IMR-90 (cell line): ENCODE results near the gene ATG4A. TPM values are rescaled to one million over a fixed set of nuclear protein-coding genes. Genes with fewer than 3 reads are reported as not detected.

Experiments used
- ATAC-seq: fragments of 200-7000 bp; cut with Tn5 transposase; 2 replicates; pipeline ENCODE4 v1.9.1; 2020; ENCODE audit warnings: low read depth, mild to moderate bottlenecking, moderate library complexity
- BruUV-seq: library from RNA; stranded (reverse); fragments of 400-500 nt; replicated peaks from 2 replicates; lab custom pipeline; 2021; lab: Mats Ljungman, UMichigan
- CTCF ChIA-PET: fragments of 300-600 bp; formaldehyde crosslinking; extraction: SDS; loops from one replicate; lab custom pipeline; 2021; ENCODE audit warnings: antibody characterized with exemption; lab: Yijun Ruan, JAX
- POLR2A ChIA-PET: fragments of 300-600 bp; sonication (Branson Sonifier 250); formaldehyde crosslinking; loops from one replicate; lab custom pipeline; 2022; ENCODE audit warnings: antibody characterized with exemption; ENCODE audit not compliant: unreplicated experiment; lab: Charles Lee
- DNase-seq: peaks from one replicate; pipeline ENCODE4 v3.0.0; 2013
- H2AFZ ChIP-seq: replicated peaks from 2 replicates; pipeline ENCODE3; 2013; ENCODE audit warnings: low read length, mild to moderate bottlenecking; ENCODE audit not compliant: poor library complexity
- H2AK5ac ChIP-seq: 2 replicates; pipeline ENCODE4 v1.6.1; 2013; ENCODE audit warnings: low read depth, low read length, inconsistent platforms
- H2AK9ac ChIP-seq: replicated peaks from 2 replicates; pipeline ENCODE3; 2013; ENCODE audit warnings: mild to moderate bottlenecking, low read depth, low read length, moderate library complexity; ENCODE audit not compliant: poor library complexity
- H2BK120ac ChIP-seq: 2 replicates; pipeline ENCODE4 v1.6.1; 2013; ENCODE audit warnings: low read depth, low read length, inconsistent platforms
- H2BK15ac ChIP-seq: 3 replicates; pipeline ENCODE4 v1.6.1; 2013; ENCODE audit warnings: low read depth, low read length, inconsistent platforms
- H2BK20ac ChIP-seq: 2 replicates; pipeline ENCODE4 v1.6.1; 2013; ENCODE audit warnings: low read depth, mild to moderate bottlenecking, inconsistent platforms, low read length, moderate library complexity
- H2BK5ac ChIP-seq: 2 replicates; pipeline ENCODE4 v1.6.1; 2013; ENCODE audit warnings: mild to moderate bottlenecking, low read depth, low read length, inconsistent platforms; ENCODE audit not compliant: poor library complexity, severe bottlenecking
- H3K14ac ChIP-seq: replicated peaks from 2 replicates; pipeline ENCODE4 v1.6.1; 2013; ENCODE audit warnings: low read depth, low read length, inconsistent platforms
- H3K18ac ChIP-seq: 2 replicates; pipeline ENCODE4 v1.6.1; 2013; ENCODE audit warnings: low read depth, low read length, control low read depth
- H3K23ac ChIP-seq: 2 replicates; pipeline ENCODE4 v1.6.1; 2013; ENCODE audit warnings: low read depth, low read length, inconsistent platforms
- H3K27ac ChIP-seq: 2 replicates; pipeline ENCODE4 v1.5.1; 2013; ENCODE audit warnings: mild to moderate bottlenecking, control low read depth, low read length; ENCODE audit not compliant: insufficient read depth
- H3K27me3 ChIP-seq: 2 replicates; pipeline ENCODE4 v1.6.1; 2013; ENCODE audit warnings: low read length; ENCODE audit not compliant: control insufficient read depth, insufficient read depth
- H3K36me3 ChIP-seq: 2 replicates; pipeline ENCODE4 v1.6.1; 2013; ENCODE audit warnings: low read length, mixed read lengths; ENCODE audit not compliant: control insufficient read depth, insufficient read depth
- H3K4ac ChIP-seq: 2 replicates; pipeline ENCODE4 v1.6.1; 2013; ENCODE audit warnings: low read depth, low read length, inconsistent platforms
- H3K4me1 ChIP-seq: 2 replicates; pipeline ENCODE4 v1.6.1; 2013; ENCODE audit warnings: low read length, mixed read lengths; ENCODE audit not compliant: control insufficient read depth, insufficient read depth
- H3K4me2 ChIP-seq: 2 replicates; pipeline ENCODE4 v1.6.1; 2013; ENCODE audit warnings: low read depth, mild to moderate bottlenecking, control low read depth, low read length, moderate library complexity
- H3K4me3 ChIP-seq: 2 replicates; pipeline ENCODE4 v1.5.1; 2013; ENCODE audit warnings: low read depth, mild to moderate bottlenecking, control low read depth, low read length, moderate library complexity; ENCODE audit not compliant: insufficient read depth
- H3K56ac ChIP-seq: 2 replicates; pipeline ENCODE4 v1.6.1; 2013; ENCODE audit warnings: low read length, inconsistent platforms; ENCODE audit not compliant: insufficient read depth; ENCODE audit errors: extremely low read depth
- H3K79me1 ChIP-seq, 2 experiments: 2 replicates each; pipeline ENCODE4 v1.6.1; 2013; ENCODE audit warnings: low read length in 2 of 2, inconsistent platforms in 1 of 2, low read depth in 1 of 2
- H3K9ac ChIP-seq: 2 replicates; pipeline ENCODE4 v1.6.1; 2013; ENCODE audit warnings: low read depth, low read length, control low read depth
- H3K9me1 ChIP-seq: 2 replicates; pipeline ENCODE4 v1.6.1; 2013; ENCODE audit warnings: low read length, inconsistent platforms; ENCODE audit not compliant: insufficient read depth
- H3K9me3 ChIP-seq: 2 replicates; pipeline ENCODE4 v1.6.1; 2013; ENCODE audit warnings: low read length; ENCODE audit not compliant: control insufficient read depth, insufficient read depth
- H4K20me1 ChIP-seq: 2 replicates; pipeline ENCODE4 v1.6.1; 2013; ENCODE audit warnings: low read length, inconsistent platforms; ENCODE audit not compliant: insufficient read depth
- H4K5ac ChIP-seq: 2 replicates; pipeline ENCODE4 v1.6.1; 2013; ENCODE audit warnings: mild to moderate bottlenecking, low read depth, low read length, control low read depth
- H4K8ac ChIP-seq, 2 experiments: 2 replicates each; pipeline ENCODE4 v1.6.1; 2013; ENCODE audit warnings: low read depth in 2 of 2, low read length in 2 of 2, control low read depth in 1 of 2, inconsistent platforms in 1 of 2
- H4K91ac ChIP-seq: 2 replicates; pipeline ENCODE4 v1.6.1; 2013; ENCODE audit warnings: low read depth, low read length, inconsistent platforms; ENCODE audit not compliant: insufficient read depth
- BHLHE40 ChIP-seq: fragments of 150-350 bp; IDR thresholded peaks from 2 replicates; pipeline ENCODE4 v1.6.1; 2016; ENCODE audit warnings: mild to moderate bottlenecking, low read depth, low read length
- CEBPB ChIP-seq: IDR thresholded peaks from 2 replicates; pipeline ENCODE4 v1.6.1; 2012; ENCODE audit warnings: low read depth, low read length, improper control_type of control experiment
- CHD1 ChIP-seq: IDR thresholded peaks from 2 replicates; pipeline ENCODE4 v1.6.1; 2012; ENCODE audit warnings: low read depth, low read length, improper control_type of control experiment
- FOS ChIP-seq: fragments of 150-350 bp; IDR thresholded peaks from 2 replicates; pipeline ENCODE4 v1.6.1; 2016; ENCODE audit warnings: low read depth, low read length
- MAFK ChIP-seq: IDR thresholded peaks from 2 replicates; pipeline ENCODE4 v1.6.1; 2012; ENCODE audit warnings: low read depth, low read length, improper control_type of control experiment
- MAZ ChIP-seq: IDR thresholded peaks from 2 replicates; pipeline ENCODE4 v1.6.1; 2012; ENCODE audit warnings: low read depth, mild to moderate bottlenecking, low read length, improper control_type of control experiment, moderate library complexity, borderline replicate concordance
- MXI1 ChIP-seq: IDR thresholded peaks from 2 replicates; pipeline ENCODE4 v1.6.1; 2012; ENCODE audit warnings: low read depth, mild to moderate bottlenecking, low read length, moderate library complexity, borderline replicate concordance
- NFE2L2 ChIP-seq: fragments of 150-350 bp; IDR thresholded peaks from 2 replicates; pipeline ENCODE4 v1.6.1; 2016; ENCODE audit warnings: low read depth, mild to moderate bottlenecking, low read length
- POLR2A ChIP-seq: IDR thresholded peaks from 2 replicates; pipeline ENCODE4 v1.6.1; 2012; ENCODE audit warnings: mild to moderate bottlenecking, low read depth, low read length
- RAD21 ChIP-seq: IDR thresholded peaks from 2 replicates; pipeline ENCODE4 v1.6.1; 2012; ENCODE audit warnings: low read length, improper control_type of control experiment
- RCOR1 ChIP-seq: IDR thresholded peaks from 2 replicates; pipeline ENCODE4 v1.6.1; 2012; ENCODE audit warnings: mild to moderate bottlenecking, low read length, improper control_type of control experiment; ENCODE audit not compliant: insufficient replicate concordance
- RFX5 ChIP-seq: IDR thresholded peaks from 2 replicates; pipeline ENCODE4 v1.8.0; 2012; ENCODE audit warnings: low read depth, mild to moderate bottlenecking, low read length, moderate library complexity
- SMC3 ChIP-seq: fragments of 150-350 bp; IDR thresholded peaks from 2 replicates; pipeline ENCODE4 v1.6.1; 2016; ENCODE audit warnings: low read depth, mild to moderate bottlenecking, antibody characterized with exemption, low read length, moderate library complexity
- WGBS, 2 experiments: methylation state at CpG; one replicate each; pipeline versions ENCODE4 v1.1.5 to v1.1.7; 2013; ENCODE audit warnings: missing lambda C conversion rate in 2 of 2; ENCODE audit not compliant: insufficient read length in 1 of 2; ENCODE audit errors: extremely low coverage in 2 of 2; 5-methylcytosine and 5-hydroxymethylcytosine counted together
- dilution Hi-C: fragments of 300-500 bp; cut with HindIII; formaldehyde crosslinking; loops from one replicate; pipeline ENCODE4 v1.14.3; 2018; ENCODE audit warnings: low sequenced_read_pairs; ENCODE audit not compliant: unreplicated experiment
- in situ Hi-C: fragments of 300-500 bp; cut with MboI; formaldehyde crosslinking; loops from 3 replicates; pipeline ENCODE4 v1.14.3; 2019; ENCODE audit warnings: low sequenced_read_pairs, inconsistent platforms, mixed read lengths
- intact Hi-C: fragments of 100-400 bp; cut with micrococcal nuclease; formaldehyde crosslinking; loops from 2 replicates; pipeline ENCODE4 v1.10.0; 2022
- polyA plus RNA-seq, 3 experiments: library from polyadenylated mRNA; depleted of rRNA; stranded (reverse); fragments of >200 nt; gene quantifications; 2 replicates each; pipeline ENCODE4 v1.2.3, GENCODE V29; 2012; ENCODE audit warnings: low replicate concordance in 1 of 3
- total RNA-seq: library from RNA; depleted of rRNA; stranded (reverse); fragments of >200 nt; gene quantifications from 2 replicates; pipeline ENCODE4 v1.2.3, GENCODE V29; 2012
- TF ChIP-seq, protein P1 (sequence below): fragments of 150-350 bp; IDR thresholded peaks from 2 replicates; pipeline ENCODE4 v1.6.1; 2016; ENCODE audit warnings: low read depth, mild to moderate bottlenecking, low read length, moderate library complexity, borderline replicate concordance
- TF ChIP-seq, protein P2 (sequence below): conservative IDR thresholded peaks from 2 replicates; pipeline ENCODE4 v1.5.1; 2012; ENCODE audit warnings: mild to moderate bottlenecking, low read depth, low read length, improper control_type of control experiment
- TF ChIP-seq, protein P3 (sequence below): fragments of 150-350 bp; IDR thresholded peaks from 2 replicates; pipeline ENCODE4 v1.6.1; 2017; ENCODE audit warnings: mild to moderate bottlenecking, antibody characterized with exemption, low read length, low read depth

The ATG4A gene
- total and polyA plus RNA-seq, 2 of the 4 experiments (the other 2 are of a cell fraction) = 8.2 to 14.7 TPM

DNA sequence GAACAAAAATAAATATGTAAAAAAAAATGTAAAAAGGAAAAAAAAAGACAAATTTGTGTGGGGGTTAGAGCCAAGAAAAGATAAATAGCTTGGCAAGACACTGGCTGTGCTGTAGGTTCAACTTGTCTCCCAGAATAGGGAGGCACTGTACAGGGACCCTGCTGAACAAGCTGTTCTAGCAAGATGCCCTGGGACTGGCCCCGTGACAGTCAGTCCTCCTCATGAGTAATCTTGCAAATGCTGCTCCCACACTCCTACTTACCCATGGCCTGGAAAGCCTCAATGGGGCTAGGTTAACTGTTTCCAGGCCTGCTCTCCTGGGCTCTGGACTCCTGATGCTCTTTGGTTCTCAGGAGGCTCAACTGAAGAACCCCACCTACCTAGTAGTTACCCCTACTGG, 106.8 kb downstream of the ATG4A start:
- no peak overlapping the region for H2AFZ ChIP-seq
- H2AK9ac ChIP-seq = no peak overlapping the region
- H4K5ac ChIP-seq = no peak overlapping the region
- WGBS, 2 experiments = 20% methylated on average over 1 of the region's 1 CpG; no CpG with 5 or more reads in 1 of the 2 experiments
- ChIA-PET CTCF (no interaction called here), POLR2A (no interaction called here)
- no peak overlapping the region for H2BK20ac ChIP-seq
- no peak overlapping the region for H3K9ac ChIP-seq
- DNase-seq (no peak), ATAC-seq (no peak)
- no peak overlapping the region for H3K14ac ChIP-seq
- no peak overlapping the region for H3K56ac ChIP-seq
- in situ Hi-C loops (no loop called here), dilution Hi-C loops (no loop called here), intact Hi-C loops (loop anchor here (5.0 kb wide), 1 partner anchor 1279 kb away; no protein-coding TSS in a partner anchor)
- TF ChIP-seq, protein P1, sequence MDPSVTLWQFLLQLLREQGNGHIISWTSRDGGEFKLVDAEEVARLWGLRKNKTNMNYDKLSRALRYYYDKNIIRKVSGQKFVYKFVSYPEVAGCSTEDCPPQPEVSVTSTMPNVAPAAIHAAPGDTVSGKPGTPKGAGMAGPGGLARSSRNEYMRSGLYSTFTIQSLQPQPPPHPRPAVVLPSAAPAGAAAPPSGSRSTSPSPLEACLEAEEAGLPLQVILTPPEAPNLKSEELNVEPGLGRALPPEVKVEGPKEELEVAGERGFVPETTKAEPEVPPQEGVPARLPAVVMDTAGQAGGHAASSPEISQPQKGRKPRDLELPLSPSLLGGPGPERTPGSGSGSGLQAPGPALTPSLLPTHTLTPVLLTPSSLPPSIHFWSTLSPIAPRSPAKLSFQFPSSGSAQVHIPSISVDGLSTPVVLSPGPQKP = no peak
- TF ChIP-seq MXI1 (no peak), CHD1 (no peak), MAZ (no peak), CEBPB (no peak), FOS (no peak), MAFK (no peak), BHLHE40 (no peak), POLR2A (no peak), SMC3 (no peak), RFX5 (no peak), RCOR1 (no peak), NFE2L2 (no peak), RAD21 (no peak)
- TF ChIP-seq, protein P2, sequence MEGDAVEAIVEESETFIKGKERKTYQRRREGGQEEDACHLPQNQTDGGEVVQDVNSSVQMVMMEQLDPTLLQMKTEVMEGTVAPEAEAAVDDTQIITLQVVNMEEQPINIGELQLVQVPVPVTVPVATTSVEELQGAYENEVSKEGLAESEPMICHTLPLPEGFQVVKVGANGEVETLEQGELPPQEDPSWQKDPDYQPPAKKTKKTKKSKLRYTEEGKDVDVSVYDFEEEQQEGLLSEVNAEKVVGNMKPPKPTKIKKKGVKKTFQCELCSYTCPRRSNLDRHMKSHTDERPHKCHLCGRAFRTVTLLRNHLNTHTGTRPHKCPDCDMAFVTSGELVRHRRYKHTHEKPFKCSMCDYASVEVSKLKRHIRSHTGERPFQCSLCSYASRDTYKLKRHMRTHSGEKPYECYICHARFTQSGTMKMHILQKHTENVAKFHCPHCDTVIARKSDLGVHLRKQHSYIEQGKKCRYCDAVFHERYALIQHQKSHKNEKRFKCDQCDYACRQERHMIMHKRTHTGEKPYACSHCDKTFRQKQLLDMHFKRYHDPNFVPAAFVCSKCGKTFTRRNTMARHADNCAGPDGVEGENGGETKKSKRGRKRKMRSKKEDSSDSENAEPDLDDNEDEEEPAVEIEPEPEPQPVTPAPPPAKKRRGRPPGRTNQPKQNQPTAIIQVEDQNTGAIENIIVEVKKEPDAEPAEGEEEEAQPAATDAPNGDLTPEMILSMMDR = no peak
- TF ChIP-seq, protein P3, sequence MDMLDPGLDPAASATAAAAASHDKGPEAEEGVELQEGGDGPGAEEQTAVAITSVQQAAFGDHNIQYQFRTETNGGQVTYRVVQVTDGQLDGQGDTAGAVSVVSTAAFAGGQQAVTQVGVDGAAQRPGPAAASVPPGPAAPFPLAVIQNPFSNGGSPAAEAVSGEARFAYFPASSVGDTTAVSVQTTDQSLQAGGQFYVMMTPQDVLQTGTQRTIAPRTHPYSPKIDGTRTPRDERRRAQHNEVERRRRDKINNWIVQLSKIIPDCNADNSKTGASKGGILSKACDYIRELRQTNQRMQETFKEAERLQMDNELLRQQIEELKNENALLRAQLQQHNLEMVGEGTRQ = no peak
- H3K36me3 ChIP-seq = no peaks in the 10 kb centered on the region
- H2BK15ac ChIP-seq = no peak overlapping the region
- no peak overlapping the region for H3K27ac ChIP-seq
- H3K4me2 ChIP-seq = no peak overlapping the region
- no peak overlapping the region for H2AK5ac ChIP-seq
- no peak overlapping the region for H4K91ac ChIP-seq
- no peak overlapping the region for H3K18ac ChIP-seq
- no peaks in the 10 kb centered on the region for H3K4me1 ChIP-seq
- no TSS peak for BruUV-seq
- no peaks in the 10 kb centered on the region for H3K9me3 ChIP-seq
- H3K23ac ChIP-seq = no peak overlapping the region
- peaks cover 14% of the 10 kb centered on the region for H3K27me3 ChIP-seq
- no peaks in the 10 kb centered on the region for H3K79me1 ChIP-seq
- no peak overlapping the region for H3K4ac ChIP-seq
- H4K8ac ChIP-seq = no peak overlapping the region
- no peak overlapping the region for H2BK120ac ChIP-seq
- no peak overlapping the region for H2BK5ac ChIP-seq
- H3K9me1 ChIP-seq = no peaks in the 10 kb centered on the region
- H4K20me1 ChIP-seq = no peaks in the 10 kb centered on the region
- H3K4me3 ChIP-seq = no peak overlapping the region
